Pancreas (tissue), 10 donors: ENCODE measurements around the gene ARF4. TPM values are rescaled to one million over a fixed set of nuclear protein-coding genes. Genes with fewer than 3 reads are reported as not detected.
"Not testable (repeated sequence)": the region's sequence is repeated elsewhere in the genome, so short reads cannot be mapped to it uniquely, and the experiment has no call there.

Source experiments
- ATAC-seq, 4 donors: fragments of 200-7000 bp; cut with Tn5 transposase; one replicate each; pipeline versions ENCODE4 v1.8.0 to v1.9.1; 2020; ENCODE audit warnings: mild to moderate bottlenecking in 4 of 4, moderate library complexity in 4 of 4
- DNase-seq, 6 donors: peaks; one replicate each; pipeline ENCODE4 v3.0.0-alpha.2; 2020
- FAIRE-seq: peaks from 2 replicates; lab custom pipeline; 2012; peaks lifted over from hg19 to GRCh38; lab: Jason Lieb, UNC
- H3K27ac ChIP-seq, 4 donors: fragments of 200-600 bp; sonication (generic); 1 replicate in 3 of 4; 2 replicates in 1 of 4; pipeline versions ENCODE4 v1.5.0 to v1.8.0; 2020
- H3K27me3 ChIP-seq, 4 donors: fragments of 200-600 bp; one replicate each; pipeline ENCODE4 v1.8.0; 2021
- H3K36me3 ChIP-seq, 3 donors: fragments of 200-600 bp; sonication (generic) in 1 of 3; one replicate each; pipeline versions ENCODE4 v1.5.0 to v1.8.0; 2020 to 2021
- H3K4me1 ChIP-seq, 3 donors: fragments of 200-600 bp; one replicate each; pipeline ENCODE4 v1.8.0; 2021
- H3K4me3 ChIP-seq, 4 donors: fragments of 200-600 bp; sonication (generic) in 2 of 4; one replicate each; pipeline versions ENCODE4 v1.5.0 to v1.8.0; 2020 to 2021
- H3K9me3 ChIP-seq, 4 donors: fragments of 200-600 bp; one replicate each; pipeline ENCODE4 v1.8.0; 2021
- WGBS, 2 donors: extraction: QIAGEN DNeasy Blood & Tissue Kit; methylation state at CpG; one replicate each; pipeline ENCODE4 v1.1.7; 2013; 5-methylcytosine and 5-hydroxymethylcytosine counted together
- intact Hi-C, 3 donors: fragments of 100-400 bp; cut with DNase I; formaldehyde crosslinking; loops; one replicate each; pipeline versions ENCODE4 v1.11.1 to v1.14.2; 2022
- polyA plus RNA-seq, 2 donors: library from polyadenylated mRNA; stranded (reverse); fragments of 200-250 nt; gene quantifications; one replicate each; pipeline ENCODE4 v1.2.3, GENCODE V29; 2013
- total RNA-seq, 6 donors: library from RNA; stranded (reverse); fragmentation: NEBNext Ultra II Directional in 4 of 6; extraction: Animal tissue kit (Norgen Biotek cat#: 25700) in 4 of 6; gene quantifications; one replicate each; pipeline versions ENCODE4 v1.2.1 to v1.2.4, GENCODE V29; 2021 to 2023
- TF ChIP-seq, protein P1 (sequence below), 4 donors: fragments of 200-600 bp; sonication (generic) in 3 of 4; IDR thresholded peaks; one replicate each; pipeline versions ENCODE4 v1.5.0 to v1.8.0; 2021; ENCODE audit warnings: antibody characterized with exemption in 4 of 4
- donor health status: healthy with polysubstance abuse.
- donor health status: DM: no; HTN: no; CAD: no; lungs with moderate emphysema.
- donor health status: DM: no; HTN: no; CAD: no.
- donor health status: control.
- donor health status: control.
- donor health status: Bipolar disorder and iron deficiency.
- donor health status: DM: yes; HTN: yes; CAD: no.
- donor health status: DM: no; HTN: no; CAD: no.
- donor health status: DM: no; HTN: no; CAD: no.
- donor health status: DM: yes; HTN: yes; CAD: no.

ARF4 gene
- total and polyA plus RNA-seq, 8 donors = 46.1 to 99.9 (median 67.5) TPM

- H3K9me3 ChIP-seq = no peaks in the 10 kb centered on the region
- TF ChIP-seq, protein P1, sequence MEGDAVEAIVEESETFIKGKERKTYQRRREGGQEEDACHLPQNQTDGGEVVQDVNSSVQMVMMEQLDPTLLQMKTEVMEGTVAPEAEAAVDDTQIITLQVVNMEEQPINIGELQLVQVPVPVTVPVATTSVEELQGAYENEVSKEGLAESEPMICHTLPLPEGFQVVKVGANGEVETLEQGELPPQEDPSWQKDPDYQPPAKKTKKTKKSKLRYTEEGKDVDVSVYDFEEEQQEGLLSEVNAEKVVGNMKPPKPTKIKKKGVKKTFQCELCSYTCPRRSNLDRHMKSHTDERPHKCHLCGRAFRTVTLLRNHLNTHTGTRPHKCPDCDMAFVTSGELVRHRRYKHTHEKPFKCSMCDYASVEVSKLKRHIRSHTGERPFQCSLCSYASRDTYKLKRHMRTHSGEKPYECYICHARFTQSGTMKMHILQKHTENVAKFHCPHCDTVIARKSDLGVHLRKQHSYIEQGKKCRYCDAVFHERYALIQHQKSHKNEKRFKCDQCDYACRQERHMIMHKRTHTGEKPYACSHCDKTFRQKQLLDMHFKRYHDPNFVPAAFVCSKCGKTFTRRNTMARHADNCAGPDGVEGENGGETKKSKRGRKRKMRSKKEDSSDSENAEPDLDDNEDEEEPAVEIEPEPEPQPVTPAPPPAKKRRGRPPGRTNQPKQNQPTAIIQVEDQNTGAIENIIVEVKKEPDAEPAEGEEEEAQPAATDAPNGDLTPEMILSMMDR (IDR thresholded peaks at IDR 0.05) = no peak
- intact Hi-C loops = no loop called here
- no peak overlapping the region for H3K4me3 ChIP-seq
- no peak for FAIRE-seq
- H3K36me3 ChIP-seq = peaks cover 0 to 12% (median 3%) of the 10 kb centered on the region in 3 donors
- no peak for DNase-seq
- ATAC-seq = no peak
- H3K4me1 ChIP-seq = no peaks in the 10 kb centered on the region
- H3K27ac ChIP-seq = no peak overlapping the region
- H3K27me3 ChIP-seq = no peaks in the 10 kb centered on the region
- 83 to 86% methylated on average over 6 of the region's 6 CpGs for WGBS, 2 donors
These were observed 30.8 kb upstream of the ARF4 start for GRCh38 chr3:57627976-57628375.

GRCh38 chr3:57624801-57625200 lies 27.7 kb upstream of the ARF4 start:
- Histone ChIP-seq H3K4me1 (no peaks in the 10 kb centered on the region), H3K9me3 (no peaks in the 10 kb centered on the region), H3K4me3 (no peak overlapping the region), H3K36me3 (peaks cover 0 to 7% (median 0%) of the 10 kb centered on the region in 3 donors), H3K27me3 (no peaks in the 10 kb centered on the region), H3K27ac (no peak overlapping the region)
- intact Hi-C loops = no loop called here
- TF ChIP-seq, protein P1 (IDR thresholded peaks at IDR 0.05) = no peak
- no peak for DNase-seq
- no peak for ATAC-seq
- 92 to 97% methylated on average over 3 of the region's 3 CpGs for WGBS, 2 donors
- FAIRE-seq = no peak

- Histone ChIP-seq H3K27me3 (no peaks in the 10 kb centered on the region), H3K36me3 (peaks cover 0 to 5% (median 0%) of the 10 kb centered on the region in 3 donors), H3K4me3 (no peak overlapping the region), H3K27ac (no peak overlapping the region), H3K9me3 (no peaks in the 10 kb centered on the region), H3K4me1 (no peaks in the 10 kb centered on the region)
- DNase-seq = no peak
- ATAC-seq = no peak
- TF ChIP-seq, protein P1 (IDR thresholded peaks at IDR 0.05) = no peak
- intact Hi-C loops = no loop called here
- no peak for FAIRE-seq
These were observed 25.2 kb upstream of the ARF4 start for GRCh38 chr3:57622362-57622761.

DNA sequence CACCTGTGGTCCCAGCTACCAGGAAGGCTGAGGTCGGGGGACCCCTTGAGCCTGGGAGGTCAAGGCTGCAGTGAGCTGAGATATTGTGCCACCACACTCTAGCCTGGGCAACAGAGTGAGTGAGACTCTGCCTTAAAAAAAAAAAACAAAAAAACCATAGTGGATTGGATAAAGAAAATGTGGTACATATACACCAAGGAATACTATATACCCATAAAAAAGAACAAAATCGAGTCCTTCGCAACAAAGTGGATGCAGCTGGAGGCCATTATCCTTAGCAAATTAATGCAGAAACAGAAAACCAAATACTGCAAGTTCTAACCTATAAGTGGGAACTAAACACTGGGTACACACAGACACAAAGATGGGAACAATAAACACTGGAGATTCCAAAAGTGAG lies 20.6 kb upstream of the ARF4 start:
- Histone ChIP-seq H3K9me3 (no peaks in the 10 kb centered on the region), H3K27ac (no peak overlapping the region), H3K4me1 (no peaks in the 10 kb centered on the region), H3K4me3 (no peak overlapping the region), H3K36me3 (no peaks in the 10 kb centered on the region), H3K27me3 (no peaks in the 10 kb centered on the region)
- intact Hi-C loops = no loop called here
- no peak for FAIRE-seq
- TF ChIP-seq, protein P1 (IDR thresholded peaks at IDR 0.05) = no peak
- 95 to 98% methylated on average over 3 of the region's 3 CpGs for WGBS, 2 donors
- DNase-seq = no peak
- ATAC-seq = no peak

DNA sequence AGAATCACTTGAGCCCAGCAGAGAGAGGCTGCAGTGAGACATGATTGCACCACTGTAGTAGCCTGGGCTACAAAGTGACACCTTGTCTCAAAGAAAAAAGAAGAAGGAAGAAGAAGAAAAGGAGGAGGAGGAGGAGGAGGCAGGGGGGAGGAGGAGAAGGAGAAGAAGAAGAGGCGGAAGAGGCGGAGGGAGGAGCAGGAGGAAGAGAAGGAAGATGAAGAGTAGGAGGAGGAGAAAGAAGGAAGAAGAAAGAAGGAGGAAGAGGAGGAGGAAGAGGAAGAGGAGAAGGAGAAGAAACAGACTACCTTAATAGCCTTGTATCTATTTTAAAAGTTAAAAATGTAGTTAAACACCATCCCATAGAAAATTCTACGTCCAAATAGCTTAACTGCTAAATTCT lies 19.1 kb upstream of the ARF4 start:
- Histone ChIP-seq H3K27me3 (no peaks in the 10 kb centered on the region), H3K4me1 (no peaks in the 10 kb centered on the region), H3K4me3 (no peak overlapping the region), H3K9me3 (no peaks in the 10 kb centered on the region), H3K27ac (no peak overlapping the region), H3K36me3 (no peaks in the 10 kb centered on the region)
- intact Hi-C loops = no loop called here
- WGBS, 2 donors = 85 to 93% methylated on average over 3 of the region's 3 CpGs
- DNase-seq (no peak), ATAC-seq (no peak), FAIRE-seq (no peak)
- TF ChIP-seq, protein P1 (IDR thresholded peaks at IDR 0.05) = no peak

DNA sequence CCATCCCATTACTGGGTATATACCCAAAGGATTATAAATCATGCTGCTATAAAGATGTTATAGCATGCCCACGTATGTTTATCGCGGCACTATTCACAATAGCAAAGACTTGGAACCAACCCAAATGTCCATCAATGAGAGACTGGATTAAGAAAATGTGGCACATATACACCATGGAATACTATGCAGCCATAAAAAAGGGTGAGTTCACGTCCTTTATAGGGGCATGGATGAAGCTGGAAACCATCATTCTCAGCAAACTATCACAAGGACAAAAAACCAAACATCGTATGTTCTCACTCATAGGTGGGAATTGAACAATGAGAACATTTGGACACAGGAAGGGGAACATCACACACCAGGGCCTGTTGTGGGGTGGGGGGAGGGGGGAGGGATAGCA lies 14.7 kb upstream of the ARF4 start:
- H3K4me3 ChIP-seq, H3K36me3 ChIP-seq, H3K9me3 ChIP-seq, H3K27ac ChIP-seq, ATAC-seq, FAIRE-seq, DNase-seq, H3K27me3 ChIP-seq, H3K4me1 ChIP-seq, intact Hi-C loops: not testable (repeated sequence)
- 95 to 96% methylated on average over 5 of the region's 5 CpGs for WGBS, 2 donors
